ENCODE measurements around the gene PGAM1. TPM values are rescaled to one million over a fixed set of nuclear protein-coding genes. Genes with fewer than 3 reads are reported as not detected.
A peak's percentile ranks its signal among the peaks of the same experiment; 100 is the strongest.

Gene PGAM1
- total RNA-seq, 4 donors from 2014 or later: 310 to 700 (median 514) TPM

- 33 to 57% methylated on average over 1 to 3 of the region's 3 CpGs for WGBS, 2 donors
- H3K36me3 ChIP-seq: peaks cover 16 to 87% (median 34%) of the 10 kb centered on the region in 3 donors
- TF ChIP-seq, protein P1, sequence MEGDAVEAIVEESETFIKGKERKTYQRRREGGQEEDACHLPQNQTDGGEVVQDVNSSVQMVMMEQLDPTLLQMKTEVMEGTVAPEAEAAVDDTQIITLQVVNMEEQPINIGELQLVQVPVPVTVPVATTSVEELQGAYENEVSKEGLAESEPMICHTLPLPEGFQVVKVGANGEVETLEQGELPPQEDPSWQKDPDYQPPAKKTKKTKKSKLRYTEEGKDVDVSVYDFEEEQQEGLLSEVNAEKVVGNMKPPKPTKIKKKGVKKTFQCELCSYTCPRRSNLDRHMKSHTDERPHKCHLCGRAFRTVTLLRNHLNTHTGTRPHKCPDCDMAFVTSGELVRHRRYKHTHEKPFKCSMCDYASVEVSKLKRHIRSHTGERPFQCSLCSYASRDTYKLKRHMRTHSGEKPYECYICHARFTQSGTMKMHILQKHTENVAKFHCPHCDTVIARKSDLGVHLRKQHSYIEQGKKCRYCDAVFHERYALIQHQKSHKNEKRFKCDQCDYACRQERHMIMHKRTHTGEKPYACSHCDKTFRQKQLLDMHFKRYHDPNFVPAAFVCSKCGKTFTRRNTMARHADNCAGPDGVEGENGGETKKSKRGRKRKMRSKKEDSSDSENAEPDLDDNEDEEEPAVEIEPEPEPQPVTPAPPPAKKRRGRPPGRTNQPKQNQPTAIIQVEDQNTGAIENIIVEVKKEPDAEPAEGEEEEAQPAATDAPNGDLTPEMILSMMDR (IDR thresholded peaks at IDR 0.05): no peak
- TF ChIP-seq POLR2A (IDR thresholded peaks at IDR 0.05): no peak
Observed at GRCh38 chr10:97454330-97455036, 28.5 kb downstream of the PGAM1 start.

DNA sequence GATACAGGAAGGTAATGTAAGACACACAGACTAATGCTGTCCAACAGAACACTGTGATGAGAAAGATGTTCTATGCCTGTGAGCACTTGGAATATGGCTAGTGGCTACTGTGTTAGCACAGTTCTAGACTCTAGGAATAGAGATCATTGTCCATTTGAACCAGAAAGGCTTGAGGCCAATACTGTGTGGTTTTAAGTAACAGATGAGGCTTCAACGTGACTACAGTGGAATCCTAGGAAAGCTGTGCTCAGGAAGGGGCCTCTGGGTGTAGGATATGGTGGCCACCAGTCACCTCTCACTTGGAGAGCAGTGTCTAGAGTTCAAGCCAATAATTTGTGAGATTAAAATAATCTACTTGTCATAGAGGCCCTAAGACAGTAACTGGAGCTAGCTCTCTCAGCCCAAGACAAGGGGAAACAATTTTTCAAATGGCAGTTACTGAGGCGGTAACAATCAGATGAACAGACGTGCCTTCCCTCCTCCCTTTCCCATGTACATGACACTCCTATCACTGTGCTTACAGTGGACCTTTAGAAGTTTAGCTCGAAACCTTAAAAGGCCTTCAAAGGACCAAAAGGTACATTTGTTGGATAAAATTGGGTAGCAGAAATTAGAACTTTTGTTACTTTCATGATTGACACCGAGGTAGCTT lies 30.2 kb downstream of the PGAM1 start:
- Histone ChIP-seq H3K27ac (no peak overlapping the region), H3K36me3 (peaks cover 33 to 99% (median 51%) of the 10 kb centered on the region in 3 donors), H3K4me1 (peaks cover 0 to 33% (median 3%) of the 10 kb centered on the region in 3 donors), H3K4me3 (no peak overlapping the region), H3K27me3 (no peaks in the 10 kb centered on the region), H3K9me3 (no peaks in the 10 kb centered on the region)
- DNase-seq: no peak
- intact Hi-C loops (cut with DNase I): no loop called here
- TF ChIP-seq, protein P1 (IDR thresholded peaks at IDR 0.05): no peak
- TF ChIP-seq POLR2A (IDR thresholded peaks at IDR 0.05): no peak
- WGBS, 2 donors: 60 to 84% methylated on average over 5 of the region's 5 CpGs

More at GRCh38 chr10:97454330-97455036, 28.5 kb downstream of the PGAM1 start:
- Histone ChIP-seq H3K9me3 (no peaks in the 10 kb centered on the region), H3K4me1 (peaks cover 0 to 44% (median 10%) of the 10 kb centered on the region in 3 donors), H3K27ac (peak overlapping the region in 1 of 4 donors; percentile 45), H3K27me3 (no peaks in the 10 kb centered on the region), H3K4me3 (no peak overlapping the region)
- intact Hi-C loops (cut with DNase I): no loop called here
- DNase-seq: no peak

- WGBS, 2 donors: 64 to 78% methylated on average over 1 to 2 of the region's 3 CpGs
- Histone ChIP-seq H3K27me3 (no peaks in the 10 kb centered on the region), H3K27ac (no peak overlapping the region), H3K36me3 (peaks cover 38 to 99% (median 56%) of the 10 kb centered on the region in 3 donors), H3K9me3 (no peaks in the 10 kb centered on the region), H3K4me1 (peaks cover 0 to 28% (median 2%) of the 10 kb centered on the region in 3 donors), H3K4me3 (no peak overlapping the region)
- no peak for DNase-seq
- intact Hi-C loops (cut with DNase I): no loop called here
- no peak for TF ChIP-seq POLR2A (IDR thresholded peaks at IDR 0.05)
- TF ChIP-seq, protein P1 (IDR thresholded peaks at IDR 0.05): no peak
Observed at GRCh38 chr10:97456686-97457065, 30.7 kb downstream of the PGAM1 start.

- WGBS, 2 donors: 82 to 85% methylated on average over 7 of the region's 7 CpGs
- H3K27me3 ChIP-seq: no peaks in the 10 kb centered on the region
- no peak overlapping the region for H3K27ac ChIP-seq
- H3K4me1 ChIP-seq: peaks cover 0 to 21% (median 2%) of the 10 kb centered on the region in 3 donors
- H3K9me3 ChIP-seq: no peaks in the 10 kb centered on the region
- intact Hi-C loops (cut with DNase I): no loop called here
- peaks cover 44 to 99% (median 66%) of the 10 kb centered on the region in 3 donors for H3K36me3 ChIP-seq
- DNase-seq: no peak
- TF ChIP-seq, protein P1 (IDR thresholded peaks at IDR 0.05): no peak
- no peak for TF ChIP-seq POLR2A (IDR thresholded peaks at IDR 0.05)
- no peak overlapping the region for H3K4me3 ChIP-seq
Observed at GRCh38 chr10:97459111-97459510, 33.1 kb downstream of the PGAM1 start.

- Histone ChIP-seq H3K27me3 (no peaks in the 10 kb centered on the region), H3K27ac (no peak overlapping the region), H3K4me3 (no peak overlapping the region), H3K36me3 (peaks cover 47 to 100% (median 67%) of the 10 kb centered on the region in 3 donors), H3K4me1 (peaks cover 0 to 21% (median 0%) of the 10 kb centered on the region in 3 donors), H3K9me3 (no peaks in the 10 kb centered on the region)
- DNase-seq: no peak
- intact Hi-C loops (cut with DNase I): loop anchor here (10.0 kb wide), 1 partner anchor 95 kb away; no protein-coding TSS in a partner anchor
- TF ChIP-seq, protein P1 (IDR thresholded peaks at IDR 0.05): no peak
- no peak for TF ChIP-seq POLR2A (IDR thresholded peaks at IDR 0.05)
- WGBS, 2 donors: 76 to 82% methylated on average over 7 of the region's 7 CpGs
Observed at GRCh38 chr10:97459933-97460332, 33.9 kb downstream of the PGAM1 start.
